ENCODE measurements around the gene AIF1L. TPM values are rescaled to one million over a fixed set of nuclear protein-coding genes. Genes with fewer than 3 reads are reported as not detected.

Gene AIF1L
- polyA plus RNA-seq, 1 experiment: 0.05 TPM

- no peak overlapping the region for H3K4me3 ChIP-seq (ENCODE audit: low read depth, low read length)
- no peak for DNase-seq (ENCODE audit: low read depth)
- H3K36me3 ChIP-seq (ENCODE audit: control insufficient read depth, insufficient read depth, low read length): peaks cover 28% of the 10 kb centered on the region
- ChIA-PET CTCF (interaction anchor here (0.8 to 1.2 kb wide), 2 partner anchors 11 to 19 kb away, joined by 3 read pairs; partner anchors contain the start of gene NUP214), POLR2A (no interaction called here)
- TF ChIP-seq CTCF (IDR thresholded peaks at IDR 0.05; ENCODE audit: insufficient read depth, low read depth, low read length): no peak
- no peaks in the 10 kb centered on the region for H3K27me3 ChIP-seq (ENCODE audit: control insufficient read depth, insufficient read depth, low read length)
These were observed 47.9 kb downstream of the AIF1L start for GRCh38 chr9:131144201-131144600.

GRCh38 chr9:131145245-131145644 lies 48.9 kb downstream of the AIF1L start:
- H3K4me3 ChIP-seq (ENCODE audit: low read depth, low read length): no peak overlapping the region
- no peak for DNase-seq (ENCODE audit: low read depth)
- peaks cover 25% of the 10 kb centered on the region for H3K36me3 ChIP-seq (ENCODE audit: control insufficient read depth, insufficient read depth, low read length)
- H3K27me3 ChIP-seq (ENCODE audit: control insufficient read depth, insufficient read depth, low read length): no peaks in the 10 kb centered on the region
- no peak for TF ChIP-seq CTCF (IDR thresholded peaks at IDR 0.05; ENCODE audit: insufficient read depth, low read depth, low read length)
- POLR2A ChIA-PET: no interaction called here
- CTCF ChIA-PET: interaction anchor here (1.4 to 1.5 kb wide), 2 partner anchors 8 to 33 kb away, joined by 3 to 5 read pairs; no protein-coding TSS in a partner anchor

GRCh38 chr9:131146186-131146585 lies 49.9 kb downstream of the AIF1L start:
- ChIA-PET CTCF (interaction anchor here (0.6 to 1.5 kb wide), 4 partner anchors 9 to 51 kb away, joined by 3 to 5 read pairs (median 3); no protein-coding TSS in a partner anchor), POLR2A (no interaction called here)
- Histone ChIP-seq H3K4me3 (ENCODE audit: low read depth, low read length) (no peak overlapping the region), H3K27me3 (ENCODE audit: control insufficient read depth, insufficient read depth, low read length) (no peaks in the 10 kb centered on the region), H3K36me3 (ENCODE audit: control insufficient read depth, insufficient read depth, low read length) (peaks cover 25% of the 10 kb centered on the region)
- TF ChIP-seq CTCF (IDR thresholded peaks at IDR 0.05; ENCODE audit: insufficient read depth, low read depth, low read length): no peak
- DNase-seq (ENCODE audit: low read depth): no peak

GRCh38 chr9:131148276-131148675 lies 51.9 kb downstream of the AIF1L start:
- Histone ChIP-seq H3K36me3 (ENCODE audit: control insufficient read depth, insufficient read depth, low read length) (peaks cover 22% of the 10 kb centered on the region), H3K4me3 (ENCODE audit: low read depth, low read length) (no peak overlapping the region), H3K27me3 (ENCODE audit: control insufficient read depth, insufficient read depth, low read length) (no peaks in the 10 kb centered on the region)
- ChIA-PET POLR2A (no interaction called here), CTCF (interaction anchor here (1.2 kb wide), 1 partner anchor 33 kb away, joined by 3 read pairs; no protein-coding TSS in a partner anchor)
- no peak for DNase-seq (ENCODE audit: low read depth)
- TF ChIP-seq CTCF (IDR thresholded peaks at IDR 0.05; ENCODE audit: insufficient read depth, low read depth, low read length): no peak

GRCh38 chr9:131148966-131149687 lies 52.8 kb downstream of the AIF1L start:
- Histone ChIP-seq H3K27me3 (ENCODE audit: control insufficient read depth, insufficient read depth, low read length) (no peaks in the 10 kb centered on the region), H3K36me3 (ENCODE audit: control insufficient read depth, insufficient read depth, low read length) (peaks cover 22% of the 10 kb centered on the region), H3K4me3 (ENCODE audit: low read depth, low read length) (no peak overlapping the region)
- ChIA-PET CTCF (interaction anchor here (0.6 to 0.7 kb wide), 2 partner anchors 57 to 246 kb away, joined by 3 read pairs; no protein-coding TSS in a partner anchor), POLR2A (no interaction called here)
- TF ChIP-seq CTCF (IDR thresholded peaks at IDR 0.05; ENCODE audit: insufficient read depth, low read depth, low read length): no peak
- DNase-seq (ENCODE audit: low read depth): no peak
